Astrocyte of the spinal cord (primary cell): ENCODE data around the gene RBM12.

Experiments used
- DNase-seq: peaks from one replicate; pipeline ENCODE4 v3.0.0; 2011; ENCODE audit warnings: low read depth, low spot score
- H3K4me3 ChIP-seq: 2 replicates; pipeline ENCODE4 v1.5.1; 2011; ENCODE audit warnings: low read depth, mild to moderate bottlenecking, low read length, moderate library complexity
- CTCF ChIP-seq: IDR thresholded peaks from 2 replicates; pipeline ENCODE4 v1.5.1; 2012; ENCODE audit warnings: low read depth, mild to moderate bottlenecking, low read length, inconsistent platforms
- in situ Hi-C: cut with HindIII; loops from 2 replicates; pipeline ENCODE4 v1.10.0; 2017; ENCODE audit warnings: low sequenced_read_pairs

Gene RBM12

GRCh38 chr20:35654415-35654814 lies 10.3 kb downstream of the RBM12 start:
- no peak overlapping the region for H3K4me3 ChIP-seq
- no peak for DNase-seq
- no peak for TF ChIP-seq CTCF
- in situ Hi-C loops, result no loop called here

DNA sequence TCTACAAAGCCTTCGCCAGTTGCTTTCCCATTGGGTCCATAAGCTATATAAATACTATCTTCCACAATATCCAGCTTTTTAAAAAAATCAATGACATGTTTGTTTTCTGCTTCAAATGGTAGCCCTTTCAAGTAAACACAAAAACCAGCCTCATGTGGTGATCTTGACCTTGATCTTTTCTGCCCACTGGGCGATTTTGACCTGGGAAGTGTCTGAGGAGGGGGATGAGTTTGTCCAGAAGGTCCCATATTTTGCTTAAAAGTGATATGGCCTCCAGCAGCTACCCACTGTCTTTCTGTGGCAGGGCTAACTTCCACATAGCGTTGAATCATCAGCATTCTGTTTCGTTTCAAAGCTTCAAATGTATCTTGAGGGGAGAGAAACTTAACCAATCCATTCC lies 10.8 kb downstream of the RBM12 start:
- DNase-seq, result no peak
- H3K4me3 ChIP-seq, result no peak overlapping the region
- TF ChIP-seq CTCF, result no peak
- in situ Hi-C loops, result no loop called here

DNA sequence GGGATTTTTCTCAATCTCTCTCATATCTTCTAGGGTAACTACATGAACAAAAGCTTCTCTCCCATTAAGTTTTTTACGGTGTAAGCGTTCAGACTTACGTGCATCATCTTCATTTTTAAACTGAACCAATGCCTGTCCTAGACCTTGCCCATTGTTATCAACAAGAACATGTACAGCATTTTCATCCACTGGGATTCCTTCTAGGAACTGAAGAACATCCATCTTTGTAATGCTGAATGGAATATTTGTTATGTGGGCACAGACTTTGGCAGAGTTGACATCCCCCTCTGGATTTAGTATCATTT lies 11.3 kb downstream of the RBM12 start:
- TF ChIP-seq CTCF, result no peak
- in situ Hi-C loops, result no loop called here
- DNase-seq, result no peak
- no peak overlapping the region for H3K4me3 ChIP-seq

DNA sequence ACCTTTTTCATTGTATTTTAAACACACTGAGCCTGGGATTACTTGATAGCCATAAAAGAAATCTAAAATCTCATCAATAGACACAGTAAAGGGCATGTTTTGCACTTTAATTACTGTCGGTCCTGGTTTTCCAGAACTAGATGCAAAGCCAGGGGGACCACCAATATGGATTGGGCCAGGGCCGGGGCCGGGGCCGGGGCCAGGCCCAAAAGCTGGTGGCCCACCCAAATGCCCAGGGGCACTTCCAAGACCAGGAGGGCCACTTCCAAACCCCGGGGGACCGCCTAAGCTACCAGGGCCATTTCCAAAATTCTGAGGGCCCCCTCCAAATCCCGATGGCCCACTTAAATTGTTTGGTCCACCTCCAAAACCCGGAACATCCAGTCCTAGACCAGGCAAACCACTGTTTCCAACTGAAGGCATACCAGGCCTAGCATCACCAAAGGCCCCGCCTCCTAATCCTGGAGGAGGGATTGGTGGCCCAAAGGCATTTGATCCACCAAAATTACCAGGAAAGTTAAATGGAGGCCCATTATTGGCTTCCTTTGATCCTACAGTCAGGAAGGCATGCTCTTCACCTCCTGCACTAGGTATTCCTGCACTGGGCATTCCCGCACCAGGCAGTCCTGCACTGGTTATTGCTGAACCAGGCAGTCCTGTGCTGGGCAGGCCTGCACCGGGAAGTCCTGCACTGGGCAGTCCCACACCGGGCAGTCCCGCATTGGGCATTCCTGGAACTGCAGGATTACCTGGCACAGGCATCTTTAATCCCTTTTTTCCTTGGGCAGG lies 11.9 kb downstream of the RBM12 start:
- H3K4me3 ChIP-seq, result no peak overlapping the region
- in situ Hi-C loops, result no loop called here
- TF ChIP-seq CTCF, result no peak
- DNase-seq, result no peak

- TF ChIP-seq CTCF, result no peak
- H3K4me3 ChIP-seq, result no peak overlapping the region
- no peak for DNase-seq
- in situ Hi-C loops, result no loop called here
Measured at GRCh38 chr20:35651958-35652357, 12.7 kb downstream of the RBM12 start.

DNA sequence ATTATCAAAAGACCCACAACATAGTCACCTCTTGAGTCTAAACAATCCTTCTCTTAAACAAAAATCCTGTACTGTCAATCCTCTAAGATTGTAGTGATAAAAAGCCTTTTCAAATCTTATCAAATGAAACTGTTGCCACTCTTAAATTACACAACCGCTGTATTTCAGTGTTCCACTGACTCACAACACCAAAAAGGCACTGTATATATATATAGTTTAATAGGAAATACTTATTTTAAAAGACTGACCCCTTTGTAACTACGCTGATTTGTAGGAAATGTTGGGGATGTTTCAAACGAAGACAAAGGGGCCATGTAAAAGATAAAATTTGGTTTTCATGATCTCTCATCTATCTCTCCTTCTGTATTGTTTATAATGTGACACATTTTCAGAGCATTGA lies 14.1 kb downstream of the RBM12 start:
- DNase-seq, result no peak
- in situ Hi-C loops, result no loop called here
- H3K4me3 ChIP-seq, result no peak overlapping the region
- TF ChIP-seq CTCF, result no peak
